ENCODE data around the gene CARMIL1.

The CARMIL1 gene

GRCh38 chr6:25237579-25237978 is 41.6 kb upstream of the CARMIL1 start:
- Histone ChIP-seq H3K9me3 (ENCODE audit: control insufficient read depth, low read length) (no peaks in the 10 kb centered on the region), H3K79me1 (replicated peaks; ENCODE audit: low read length, poor library complexity, severe bottlenecking) (no peaks in the 10 kb centered on the region), H3K9ac (ENCODE audit: low read length) (no peak overlapping the region), H3K14ac (ENCODE audit: low read length in 2 of 2) (no peak overlapping the region), H4K91ac (ENCODE audit: low read length) (no peak overlapping the region), H3K4me2 (ENCODE audit: low read length, poor library complexity, severe bottlenecking) (no peak overlapping the region), H3K4me1 (ENCODE audit: control insufficient read depth, insufficient read depth, low read depth, low read length) (no peaks in the 10 kb centered on the region), H2AK5ac (ENCODE audit: low read length, severe bottlenecking) (no peak overlapping the region), H3K27me3 (ENCODE audit: control insufficient read depth in 1 of 2, insufficient read depth in 1 of 2, low read length in 2 of 2) (no peaks in the 10 kb centered on the region), H3K4ac (ENCODE audit: low read depth in 1 of 2, low read length in 2 of 2) (no peak overlapping the region), H2AFZ (ENCODE audit: low read depth, low read length) (no peak overlapping the region), H2BK120ac (ENCODE audit: low read depth, low read length) (no peak overlapping the region), H3K4me3 (ENCODE audit: insufficient read depth in 1 of 2, low read depth in 1 of 2, low read length in 2 of 2) (no peak overlapping the region), H2BK15ac (ENCODE audit: low read depth, poor library complexity, severe bottlenecking) (no peak overlapping the region), H3K18ac (ENCODE audit: low read depth in 1 of 2, low read length in 2 of 2) (no peak overlapping the region), H3K23ac (ENCODE audit: low read length in 2 of 2) (no peak overlapping the region), H2BK5ac (ENCODE audit: low read depth, low read length, poor library complexity, severe bottlenecking) (no peak overlapping the region), H2BK12ac (ENCODE audit: low read length in 2 of 2) (no peak overlapping the region), H3K27ac (ENCODE audit: low read length, poor library complexity, severe bottlenecking) (no peak overlapping the region), H4K8ac (ENCODE audit: low read length) (no peak overlapping the region), H3K36me3 (ENCODE audit: control insufficient read depth in 1 of 2, insufficient read depth in 2 of 2, low read depth in 1 of 2, low read length in 2 of 2) (no peaks in the 10 kb centered on the region)
- DNase-seq: no peak
- 100% methylated on average over 1 of the region's 3 CpGs for WGBS

GRCh38 chr6:25239059-25239458 is 40.1 kb upstream of the CARMIL1 start:
- H2BK15ac ChIP-seq (ENCODE audit: low read depth, poor library complexity, severe bottlenecking): no peak overlapping the region
- no peak overlapping the region for H3K4me2 ChIP-seq (ENCODE audit: low read length, poor library complexity, severe bottlenecking)
- H2BK120ac ChIP-seq (ENCODE audit: low read depth, low read length): no peak overlapping the region
- no peak overlapping the region for H3K23ac ChIP-seq (ENCODE audit: low read length in 2 of 2)
- no peaks in the 10 kb centered on the region for H3K4me1 ChIP-seq (ENCODE audit: control insufficient read depth, insufficient read depth, low read depth, low read length)
- H3K27ac ChIP-seq (ENCODE audit: low read length, poor library complexity, severe bottlenecking): no peak overlapping the region
- no peak overlapping the region for H2AK5ac ChIP-seq (ENCODE audit: low read length, severe bottlenecking)
- no peak overlapping the region for H2BK5ac ChIP-seq (ENCODE audit: low read depth, low read length, poor library complexity, severe bottlenecking)
- no peak overlapping the region for H3K4me3 ChIP-seq (ENCODE audit: insufficient read depth in 1 of 2, low read depth in 1 of 2, low read length in 2 of 2)
- no peak for DNase-seq
- H3K9me3 ChIP-seq (ENCODE audit: control insufficient read depth, low read length): no peaks in the 10 kb centered on the region
- no peaks in the 10 kb centered on the region for H3K79me1 ChIP-seq (replicated peaks; ENCODE audit: low read length, poor library complexity, severe bottlenecking)
- H3K18ac ChIP-seq (ENCODE audit: low read depth in 1 of 2, low read length in 2 of 2): no peak overlapping the region
- H3K9ac ChIP-seq (ENCODE audit: low read length): no peak overlapping the region
- H2AFZ ChIP-seq (ENCODE audit: low read depth, low read length): no peak overlapping the region
- H3K4ac ChIP-seq (ENCODE audit: low read depth in 1 of 2, low read length in 2 of 2): no peak overlapping the region
- H4K91ac ChIP-seq (ENCODE audit: low read length): no peak overlapping the region
- H3K36me3 ChIP-seq (ENCODE audit: control insufficient read depth in 1 of 2, insufficient read depth in 2 of 2, low read depth in 1 of 2, low read length in 2 of 2): no peaks in the 10 kb centered on the region
- H2BK12ac ChIP-seq (ENCODE audit: low read length in 2 of 2): no peak overlapping the region
- no peak overlapping the region for H3K14ac ChIP-seq (ENCODE audit: low read length in 2 of 2)
- H4K8ac ChIP-seq (ENCODE audit: low read length): no peak overlapping the region
- no peaks in the 10 kb centered on the region for H3K27me3 ChIP-seq (ENCODE audit: control insufficient read depth in 1 of 2, insufficient read depth in 1 of 2, low read length in 2 of 2)

GRCh38 chr6:25239498-25239897 is 39.7 kb upstream of the CARMIL1 start:
- H3K4me2 ChIP-seq (ENCODE audit: low read length, poor library complexity, severe bottlenecking): no peak overlapping the region
- H3K9ac ChIP-seq (ENCODE audit: low read length): no peak overlapping the region
- no peak overlapping the region for H4K91ac ChIP-seq (ENCODE audit: low read length)
- no peak overlapping the region for H4K8ac ChIP-seq (ENCODE audit: low read length)
- no peaks in the 10 kb centered on the region for H3K27me3 ChIP-seq (ENCODE audit: control insufficient read depth in 1 of 2, insufficient read depth in 1 of 2, low read length in 2 of 2)
- H3K4me3 ChIP-seq (ENCODE audit: insufficient read depth in 1 of 2, low read depth in 1 of 2, low read length in 2 of 2): no peak overlapping the region
- H3K4ac ChIP-seq (ENCODE audit: low read depth in 1 of 2, low read length in 2 of 2): no peak overlapping the region
- no peak overlapping the region for H2BK120ac ChIP-seq (ENCODE audit: low read depth, low read length)
- H2BK15ac ChIP-seq (ENCODE audit: low read depth, poor library complexity, severe bottlenecking): no peak overlapping the region
- no peak overlapping the region for H3K27ac ChIP-seq (ENCODE audit: low read length, poor library complexity, severe bottlenecking)
- no peak overlapping the region for H3K14ac ChIP-seq (ENCODE audit: low read length in 2 of 2)
- WGBS: 100% methylated on average over 1 of the region's 1 CpG
- H3K79me1 ChIP-seq (replicated peaks; ENCODE audit: low read length, poor library complexity, severe bottlenecking): no peaks in the 10 kb centered on the region
- no peak overlapping the region for H2AK5ac ChIP-seq (ENCODE audit: low read length, severe bottlenecking)
- no peak for DNase-seq
- H3K36me3 ChIP-seq (ENCODE audit: control insufficient read depth in 1 of 2, insufficient read depth in 2 of 2, low read depth in 1 of 2, low read length in 2 of 2): no peaks in the 10 kb centered on the region
- H2AFZ ChIP-seq (ENCODE audit: low read depth, low read length): no peak overlapping the region
- no peaks in the 10 kb centered on the region for H3K9me3 ChIP-seq (ENCODE audit: control insufficient read depth, low read length)
- H2BK5ac ChIP-seq (ENCODE audit: low read depth, low read length, poor library complexity, severe bottlenecking): no peak overlapping the region
- no peaks in the 10 kb centered on the region for H3K4me1 ChIP-seq (ENCODE audit: control insufficient read depth, insufficient read depth, low read depth, low read length)
- H3K18ac ChIP-seq (ENCODE audit: low read depth in 1 of 2, low read length in 2 of 2): no peak overlapping the region
- no peak overlapping the region for H2BK12ac ChIP-seq (ENCODE audit: low read length in 2 of 2)
- no peak overlapping the region for H3K23ac ChIP-seq (ENCODE audit: low read length in 2 of 2)

- Histone ChIP-seq H2AFZ (ENCODE audit: low read depth, low read length) (no peak overlapping the region), H3K79me1 (replicated peaks; ENCODE audit: low read length, poor library complexity, severe bottlenecking) (no peaks in the 10 kb centered on the region), H3K4me3 (ENCODE audit: insufficient read depth in 1 of 2, low read depth in 1 of 2, low read length in 2 of 2) (no peak overlapping the region), H2BK5ac (ENCODE audit: low read depth, low read length, poor library complexity, severe bottlenecking) (no peak overlapping the region), H2BK12ac (ENCODE audit: low read length in 2 of 2) (no peak overlapping the region), H3K18ac (ENCODE audit: low read depth in 1 of 2, low read length in 2 of 2) (no peak overlapping the region), H2BK120ac (ENCODE audit: low read depth, low read length) (no peak overlapping the region), H3K4me2 (ENCODE audit: low read length, poor library complexity, severe bottlenecking) (no peak overlapping the region), H3K36me3 (ENCODE audit: control insufficient read depth in 1 of 2, insufficient read depth in 2 of 2, low read depth in 1 of 2, low read length in 2 of 2) (no peaks in the 10 kb centered on the region), H3K9ac (ENCODE audit: low read length) (no peak overlapping the region), H2AK5ac (ENCODE audit: low read length, severe bottlenecking) (no peak overlapping the region), H3K27ac (ENCODE audit: low read length, poor library complexity, severe bottlenecking) (no peak overlapping the region), H3K23ac (ENCODE audit: low read length in 2 of 2) (no peak overlapping the region), H2BK15ac (ENCODE audit: low read depth, poor library complexity, severe bottlenecking) (no peak overlapping the region), H3K4ac (ENCODE audit: low read depth in 1 of 2, low read length in 2 of 2) (no peak overlapping the region), H3K4me1 (ENCODE audit: control insufficient read depth, insufficient read depth, low read depth, low read length) (no peaks in the 10 kb centered on the region), H3K14ac (ENCODE audit: low read length in 2 of 2) (no peak overlapping the region), H4K91ac (ENCODE audit: low read length) (no peak overlapping the region), H3K27me3 (ENCODE audit: control insufficient read depth in 1 of 2, insufficient read depth in 1 of 2, low read length in 2 of 2) (no peaks in the 10 kb centered on the region), H4K8ac (ENCODE audit: low read length) (no peak overlapping the region), H3K9me3 (ENCODE audit: control insufficient read depth, low read length) (no peaks in the 10 kb centered on the region)
- no peak for DNase-seq
- 94% methylated on average over 1 of the region's 2 CpGs for WGBS
Observed at GRCh38 chr6:25242567-25242966, 36.6 kb upstream of the CARMIL1 start.
